Measurements from ENCODE around the gene ELOVL5.

Gene ELOVL5

DNA sequence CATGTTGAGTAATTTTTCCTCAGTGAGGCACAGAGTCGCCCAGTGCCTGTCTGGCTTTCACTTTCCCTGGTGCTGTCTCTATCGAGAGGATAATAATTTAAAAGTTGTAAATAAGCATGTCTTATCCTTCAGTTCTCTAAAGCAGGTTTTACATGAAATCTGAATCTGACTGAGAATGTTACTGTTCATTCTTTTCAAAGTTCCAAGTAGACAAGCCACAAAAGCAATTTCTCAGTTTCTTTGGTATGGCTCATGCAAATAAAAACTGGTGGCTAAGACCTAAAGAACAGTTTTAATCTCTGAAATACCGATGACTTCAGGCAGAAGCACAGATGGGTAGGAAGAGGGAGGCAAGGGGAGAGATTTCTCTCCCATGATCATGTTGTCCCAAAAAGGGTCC lies 112.5 kb downstream of the ELOVL5 start:
- DNase-seq, result no peak

DNA sequence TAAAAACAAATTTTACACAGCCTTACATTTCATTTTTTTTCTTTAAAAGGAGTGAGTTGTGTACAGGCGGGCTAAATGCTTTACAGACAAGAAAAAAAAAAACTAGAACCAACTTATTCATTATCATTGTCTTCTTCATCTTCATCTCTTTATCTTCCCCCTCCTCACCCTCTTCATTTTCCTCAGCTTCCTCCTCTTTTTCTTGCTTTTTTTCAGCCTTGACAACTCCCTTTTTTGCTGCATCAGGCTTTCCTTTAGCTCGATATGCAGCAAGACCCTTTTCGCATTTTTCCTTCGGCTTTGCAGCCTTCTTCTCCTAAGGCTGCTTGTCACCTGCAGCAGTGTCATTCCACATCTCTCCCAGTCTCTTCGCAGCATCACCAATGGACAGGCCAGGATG lies 113.2 kb downstream of the ELOVL5 start:
- DNase-seq, result no peak

DNA sequence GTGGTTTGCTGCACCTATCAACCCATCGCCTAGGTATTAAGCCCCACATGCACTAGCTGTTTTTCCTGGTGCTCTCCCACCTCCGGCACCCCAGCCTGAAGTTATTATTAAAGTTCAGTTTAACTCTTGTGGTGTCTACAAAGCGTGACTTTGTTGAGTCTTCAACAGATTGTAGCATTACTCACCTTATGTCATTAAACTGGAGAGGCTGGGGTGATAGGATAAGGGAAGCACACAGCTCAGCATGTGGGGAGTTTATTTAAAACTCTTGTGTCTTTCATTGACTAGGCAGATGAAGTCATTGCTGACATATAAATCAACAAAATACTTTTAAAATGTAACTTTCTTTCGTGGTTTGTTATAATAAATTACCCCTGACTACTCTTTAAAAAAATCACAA lies 115.4 kb downstream of the ELOVL5 start:
- DNase-seq, result no peak

DNA sequence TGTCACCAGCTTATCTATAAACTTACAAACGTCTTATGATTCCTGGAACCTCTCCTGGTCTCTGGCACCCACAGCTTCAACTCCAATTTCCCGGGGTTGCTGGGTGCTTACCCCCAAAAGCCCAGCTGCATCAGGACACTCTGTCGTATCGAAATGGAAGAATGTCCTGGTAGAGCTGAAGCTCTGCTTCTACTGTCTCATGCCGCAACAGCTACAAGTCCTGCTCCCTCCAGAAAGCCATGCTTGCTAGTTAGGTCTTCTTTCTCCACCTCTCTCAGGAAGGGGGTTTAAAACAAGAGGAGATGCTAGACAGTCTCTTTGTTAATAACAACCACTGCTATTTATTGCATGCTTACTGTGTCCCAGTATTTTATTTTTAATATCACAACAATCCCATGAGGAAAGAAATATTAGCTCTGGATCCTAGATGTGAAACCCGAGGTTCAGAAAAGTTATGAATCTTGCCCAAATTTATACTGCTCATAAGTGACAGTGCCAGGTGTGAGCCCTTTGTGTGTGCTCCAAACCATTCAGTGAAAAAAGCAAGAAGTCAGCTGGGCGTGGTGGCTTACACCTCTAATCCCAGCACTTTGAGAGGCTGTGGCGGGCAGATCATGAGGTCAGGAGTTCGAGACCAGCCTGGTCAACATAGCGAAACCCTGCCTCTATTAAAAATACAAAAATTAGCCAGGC lies 117.8 kb downstream of the ELOVL5 start:
- no peak for DNase-seq

DNA sequence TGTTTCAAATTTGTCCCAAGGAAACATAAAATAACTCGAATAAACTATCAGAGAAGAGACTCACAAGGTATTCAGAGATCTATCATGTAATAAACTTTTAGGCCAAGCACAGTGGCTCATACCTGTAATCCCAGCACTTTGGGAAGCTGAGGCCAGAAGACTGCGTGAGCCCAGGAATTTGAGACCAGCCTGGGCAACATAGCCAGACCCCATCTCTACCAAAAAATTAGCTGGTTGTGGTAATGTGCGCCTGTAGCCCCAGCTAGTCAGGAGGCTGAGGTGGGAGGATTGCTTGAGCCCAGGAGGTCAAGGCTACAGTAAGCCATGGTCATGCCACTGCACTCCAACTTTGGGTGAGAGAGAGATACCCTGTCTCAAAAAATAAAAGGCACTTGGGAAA lies 120.9 kb downstream of the ELOVL5 start:
- DNase-seq, result no peak

DNA sequence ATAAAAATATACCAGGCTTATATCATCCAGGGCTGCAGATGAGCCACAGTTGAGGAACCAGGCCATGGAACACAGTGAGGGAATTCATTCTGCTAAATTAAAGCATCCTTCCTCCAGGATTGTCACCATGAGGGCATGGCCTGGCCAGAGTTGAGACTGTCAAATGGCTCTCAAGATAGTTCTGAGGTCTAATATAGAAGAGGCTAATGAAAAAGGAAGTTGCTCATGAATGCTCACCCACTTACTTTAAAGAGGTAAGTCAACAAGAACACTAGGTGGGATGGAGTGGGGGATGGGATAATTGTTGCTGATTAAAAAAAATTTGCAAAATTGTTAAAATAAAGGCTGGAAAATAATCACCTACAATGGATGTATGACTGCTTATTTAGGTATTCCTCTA lies 128.1 kb downstream of the ELOVL5 start:
- DNase-seq, result no peak
